IMR-90 (cell line): Measurements from ENCODE around the gene ZNF74.

Experiments used
- CTCF ChIP-seq: conservative IDR thresholded peaks from 2 replicates; pipeline ENCODE4 v1.5.1; 2012; ENCODE audit warnings: mild to moderate bottlenecking, low read depth, low read length, improper control_type of control experiment
- MAFK ChIP-seq: IDR thresholded peaks from 2 replicates; pipeline ENCODE4 v1.6.1; 2012; ENCODE audit warnings: low read depth, low read length, improper control_type of control experiment

GRCh38 chr22:20421507-20421874, 27.5 kb downstream of the ZNF74 start:
- TF ChIP-seq CTCF (no peak), MAFK (no peak)
